Calu3 (cell line): Measurements from ENCODE around the gene SEMA6D. TPM values are rescaled to one million over a fixed set of nuclear protein-coding genes. Genes with fewer than 3 reads are reported as not detected.

Experiments used
- BruUV-seq: library from RNA; stranded (reverse); fragments of 400-500 nt; replicated peaks from 2 replicates; lab custom pipeline; 2021; lab: Mats Ljungman, UMichigan
- CTCF ChIA-PET: fragments of 300-600 bp; sonication (Branson Sonifier 250); formaldehyde crosslinking; loops from one replicate; lab custom pipeline; 2022; ENCODE audit warnings: antibody characterized with exemption; lab: Charles Lee
- DNase-seq: peaks from one replicate; pipeline ENCODE4 v3.0.0; 2022
- H3K27ac Mint-ChIP-seq: one replicate; pipeline ENCODE4 v1.8.0; 2022; ENCODE audit warnings: mixed read lengths; ENCODE audit not compliant: unreplicated experiment
- H3K27me3 Mint-ChIP-seq: one replicate; pipeline ENCODE4 v1.8.0; 2022; ENCODE audit warnings: mixed read lengths; ENCODE audit not compliant: unreplicated experiment
- H3K36me3 Mint-ChIP-seq: one replicate; pipeline ENCODE4 v1.8.0; 2022; ENCODE audit warnings: mild to moderate bottlenecking, moderate library complexity, mixed read lengths; ENCODE audit not compliant: insufficient read depth, unreplicated experiment
- H3K4me1 Mint-ChIP-seq: one replicate; pipeline ENCODE4 v1.8.0; 2022; ENCODE audit warnings: mild to moderate bottlenecking, low read depth, mixed read lengths; ENCODE audit not compliant: unreplicated experiment
- H3K4me3 Mint-ChIP-seq: one replicate; pipeline ENCODE4 v1.8.0; 2022; ENCODE audit warnings: mild to moderate bottlenecking, low read depth, moderate library complexity, mixed read lengths; ENCODE audit not compliant: unreplicated experiment
- H3K9me3 Mint-ChIP-seq: one replicate; pipeline ENCODE4 v1.8.0; 2022; ENCODE audit warnings: low read depth, mixed read lengths; ENCODE audit not compliant: unreplicated experiment
- CTCF ChIP-seq: fragments of 200-600 bp; IDR thresholded peaks from one replicate; pipeline ENCODE4 v1.8.0; 2022; ENCODE audit warnings: antibody characterized with exemption; ENCODE audit not compliant: unreplicated experiment
- intact Hi-C: fragments of 100-400 bp; cut with micrococcal nuclease; formaldehyde crosslinking; loops from one replicate; pipeline ENCODE4 v1.10.0; 2022; ENCODE audit not compliant: unreplicated experiment
- total RNA-seq: library from RNA; stranded (reverse); gene quantifications from 2 replicates; pipeline ENCODE4 v1.2.3, GENCODE V29; 2022

Gene SEMA6D
- total RNA-seq, 1 experiment from 2014 or later: not detected

- no peaks in the 10 kb centered on the region for H3K4me1 Mint-ChIP-seq
- intact Hi-C loops: no loop called here
- no peak overlapping the region for H3K4me3 Mint-ChIP-seq
- TF ChIP-seq CTCF: no peak
- H3K27me3 Mint-ChIP-seq: no peaks in the 10 kb centered on the region
- H3K9me3 Mint-ChIP-seq: peaks cover 9% of the 10 kb centered on the region
- H3K36me3 Mint-ChIP-seq: no peaks in the 10 kb centered on the region
- no peak for DNase-seq
- BruUV-seq: no TSS peak
- no peak overlapping the region for H3K27ac Mint-ChIP-seq
- CTCF ChIA-PET: no interaction called here
Observed at GRCh38 chr15:47685141-47685870, 32.0 kb upstream of the SEMA6D start.

GRCh38 chr15:47688573-47689086 is 28.7 kb upstream of the SEMA6D start:
- H3K27me3 Mint-ChIP-seq: no peaks in the 10 kb centered on the region
- CTCF ChIA-PET: no interaction called here

GRCh38 chr15:47689660-47690059 is 27.6 kb upstream of the SEMA6D start:
- peaks cover 14% of the 10 kb centered on the region for H3K9me3 Mint-ChIP-seq
- H3K27me3 Mint-ChIP-seq: no peaks in the 10 kb centered on the region
- H3K4me3 Mint-ChIP-seq: no peak overlapping the region
- no peak for DNase-seq
- H3K27ac Mint-ChIP-seq: no peak overlapping the region
- no TSS peak for BruUV-seq
- no peaks in the 10 kb centered on the region for H3K36me3 Mint-ChIP-seq
- no peaks in the 10 kb centered on the region for H3K4me1 Mint-ChIP-seq
- intact Hi-C loops: no loop called here
- no peak for TF ChIP-seq CTCF
- CTCF ChIA-PET: no interaction called here

More at GRCh38 chr15:47688573-47689086, 28.7 kb upstream of the SEMA6D start:
- no peaks in the 10 kb centered on the region for H3K4me1 Mint-ChIP-seq
- intact Hi-C loops: no loop called here
- H3K4me3 Mint-ChIP-seq: no peak overlapping the region
- no peak for TF ChIP-seq CTCF
- H3K9me3 Mint-ChIP-seq: peaks cover 10% of the 10 kb centered on the region
- no TSS peak for BruUV-seq
- H3K36me3 Mint-ChIP-seq: no peaks in the 10 kb centered on the region
- DNase-seq: no peak
- no peak overlapping the region for H3K27ac Mint-ChIP-seq

GRCh38 chr15:47691882-47692281 is 25.4 kb upstream of the SEMA6D start:
- no peak overlapping the region for H3K4me3 Mint-ChIP-seq
- BruUV-seq: no TSS peak
- no peaks in the 10 kb centered on the region for H3K27me3 Mint-ChIP-seq
- no peak for DNase-seq
- no peaks in the 10 kb centered on the region for H3K36me3 Mint-ChIP-seq
- TF ChIP-seq CTCF: no peak
- intact Hi-C loops: no loop called here
- no peak overlapping the region for H3K27ac Mint-ChIP-seq
- H3K4me1 Mint-ChIP-seq: no peaks in the 10 kb centered on the region
- peaks cover 19% of the 10 kb centered on the region for H3K9me3 Mint-ChIP-seq
- CTCF ChIA-PET: no interaction called here
